GM21576 (cell line): Measurements from ENCODE around the gene SLC22A1.
"Not testable (repeated sequence)": the region's sequence is repeated elsewhere in the genome, so short reads cannot be mapped to it uniquely, and the experiment has no call there.

ENCODE experiments used
- ATAC-seq: cut with Tn5 transposase; IDR thresholded peaks from one replicate; pipeline ENCODE4 v1.9.1; 2021; ENCODE audit warnings: mild to moderate bottlenecking, moderate library complexity; ENCODE audit not compliant: unreplicated experiment

SLC22A1 gene

DNA sequence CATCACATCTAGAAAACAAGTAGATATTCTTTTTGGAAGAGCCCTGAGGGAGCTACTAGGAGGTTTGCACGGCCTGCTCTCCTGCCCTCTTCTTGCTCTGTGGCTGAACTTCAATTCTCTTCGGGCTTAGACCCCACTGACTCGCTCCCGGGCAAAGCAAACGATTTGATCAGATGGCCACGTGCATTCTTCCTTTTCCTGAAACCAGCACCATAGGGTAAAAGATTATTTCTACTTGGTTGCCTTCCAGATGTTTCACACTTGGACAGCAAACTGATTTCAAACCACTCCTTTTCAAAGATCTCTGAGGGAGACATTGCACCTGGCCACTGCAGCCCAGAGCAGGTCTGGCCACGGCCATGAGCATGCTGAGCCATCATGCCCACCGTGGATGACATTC is at the start of gene SLC22A1:
Gene SLC22A1, plus strand, starts transcription at position 258 of the 400 bp plus-strand sequence. Its CDS starts 121 bp downstream, at position 379.
- no peak for ATAC-seq

DNA sequence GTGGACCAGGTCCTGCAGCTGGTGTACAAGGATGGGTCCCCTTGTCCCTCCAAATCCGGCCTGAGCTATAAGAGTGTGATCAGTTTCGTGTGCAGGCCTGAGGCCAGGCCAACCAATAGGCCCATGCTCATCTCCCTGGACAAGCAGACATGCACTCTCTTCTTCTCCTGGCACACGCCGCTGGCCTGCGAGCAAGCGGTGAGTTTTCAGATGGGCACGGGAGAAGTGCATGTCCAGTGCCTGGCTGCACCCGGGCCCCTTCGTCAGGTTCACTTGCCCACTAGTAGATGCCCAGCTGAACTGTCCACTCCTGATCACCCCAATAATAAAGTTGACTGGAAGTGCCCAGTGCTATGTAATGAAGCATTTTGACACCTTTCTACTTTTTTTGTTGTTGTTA is 48.3 kb upstream of the SLC22A1 start:
- ATAC-seq, result no peak

DNA sequence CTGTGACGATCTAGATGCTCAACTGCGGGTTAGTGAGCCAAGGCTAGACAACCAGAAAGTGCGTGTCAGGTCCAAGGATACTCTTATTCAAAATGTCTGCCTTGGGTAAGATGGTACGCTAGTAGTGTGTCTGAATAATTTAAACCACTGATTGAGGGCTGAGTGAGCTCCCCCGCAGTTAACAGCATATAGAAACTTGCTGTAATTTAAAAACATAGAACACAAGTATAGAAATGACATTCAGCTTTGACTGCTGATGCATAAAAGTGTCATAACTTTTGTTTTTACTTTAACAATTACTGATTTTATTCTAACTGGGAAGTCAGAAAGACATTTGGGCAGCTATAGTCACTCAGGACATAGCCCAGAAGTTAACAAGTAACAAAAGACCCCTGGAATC is 45.6 kb upstream of the SLC22A1 start:
- ATAC-seq, result no peak

DNA sequence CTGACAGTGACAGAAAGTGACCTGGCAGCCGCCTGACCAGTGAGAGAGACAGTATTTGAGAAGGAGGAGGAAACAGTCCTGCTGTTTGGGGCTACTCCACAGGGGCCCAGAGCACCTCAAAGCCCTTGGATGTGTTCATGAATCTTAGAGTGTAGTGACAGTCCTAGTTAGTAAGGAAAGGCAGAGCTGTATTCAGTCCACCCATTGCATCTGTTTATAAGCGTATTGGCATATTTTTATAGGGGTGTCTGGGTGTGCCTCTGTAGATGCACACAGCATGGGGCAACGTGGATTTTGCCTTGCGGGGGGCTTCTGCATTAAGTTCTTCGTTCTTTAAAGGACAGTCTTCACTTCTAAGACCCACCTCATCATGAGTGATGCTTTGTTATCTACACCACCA is 44.6 kb upstream of the SLC22A1 start:
- no peak for ATAC-seq

DNA sequence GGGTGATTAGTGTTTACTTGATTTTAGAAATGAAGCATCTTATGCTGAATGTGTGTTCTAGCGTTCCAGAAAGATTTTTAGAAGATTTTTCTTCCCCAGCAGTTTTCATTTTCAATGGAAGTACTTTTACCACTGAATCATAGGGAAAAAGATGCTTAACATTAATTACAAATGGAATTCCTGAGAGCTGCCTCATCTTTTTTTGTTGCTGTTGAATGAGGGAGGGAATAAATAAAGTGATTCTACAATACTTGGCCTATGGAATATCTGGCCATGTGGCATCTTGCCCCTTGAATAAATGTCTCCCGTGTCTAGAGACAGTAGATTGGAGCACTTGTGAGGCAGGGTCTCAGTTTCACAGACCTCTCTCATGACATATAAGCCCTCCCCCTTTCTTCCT is 44.1 kb upstream of the SLC22A1 start:
- ATAC-seq, result no peak

DNA sequence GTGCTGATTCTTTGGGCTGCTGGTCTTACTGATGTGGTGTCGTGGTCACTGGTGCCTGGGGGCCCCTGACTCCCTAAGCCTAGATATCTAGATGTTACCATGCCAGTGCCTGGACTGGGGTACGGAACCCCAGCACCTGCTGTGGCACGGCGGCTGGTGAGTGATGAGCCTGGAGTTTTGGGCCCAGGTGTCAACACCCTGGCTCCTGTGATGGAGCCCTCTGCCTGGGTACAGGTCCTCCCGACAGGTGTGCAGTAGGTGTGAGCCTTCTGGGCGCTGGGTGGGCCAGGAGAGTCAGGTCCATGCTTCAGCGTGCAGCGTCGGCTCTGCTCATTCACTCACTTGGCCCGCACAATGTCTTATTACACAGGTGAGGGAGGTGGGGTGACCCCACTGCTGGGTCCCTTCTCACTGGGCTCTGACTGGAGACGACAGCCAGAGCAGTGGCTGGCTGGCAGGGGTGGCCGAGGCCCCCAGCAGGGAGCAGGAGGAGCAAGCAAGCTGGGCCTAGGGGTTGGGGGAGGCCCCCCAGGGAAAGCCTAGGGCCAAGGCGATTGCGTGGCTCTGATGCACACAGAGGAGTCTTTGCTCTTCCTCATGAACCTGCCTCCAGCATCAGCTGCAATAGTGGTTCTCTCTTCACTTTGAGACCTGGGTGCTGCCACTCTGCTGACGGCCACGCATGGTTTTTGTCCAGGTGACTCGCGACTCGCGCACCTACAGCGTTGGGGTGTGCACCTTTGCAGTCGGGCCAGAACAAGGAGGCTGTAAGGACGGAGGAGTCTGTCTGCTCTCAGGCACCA is 42.5 kb upstream of the SLC22A1 start:
- no peak for ATAC-seq

DNA sequence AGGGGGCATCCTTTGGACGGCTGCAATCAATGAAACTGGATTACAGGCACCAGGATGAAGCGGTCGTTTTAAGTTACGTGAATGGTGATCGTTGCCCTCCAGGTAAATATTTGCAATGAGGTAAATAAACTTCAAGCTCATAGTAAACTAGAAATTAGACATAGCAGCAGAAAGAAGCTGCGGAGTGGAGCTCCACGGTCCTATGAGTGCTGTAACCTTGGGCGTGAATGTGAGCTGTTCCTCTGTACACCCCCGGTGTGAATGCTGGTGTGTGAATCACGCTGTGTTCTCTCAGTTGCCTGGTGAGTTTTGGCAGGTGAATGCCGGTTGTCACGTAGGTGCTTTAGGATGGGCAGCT is 42.0 kb upstream of the SLC22A1 start:
- no peak for ATAC-seq

DNA sequence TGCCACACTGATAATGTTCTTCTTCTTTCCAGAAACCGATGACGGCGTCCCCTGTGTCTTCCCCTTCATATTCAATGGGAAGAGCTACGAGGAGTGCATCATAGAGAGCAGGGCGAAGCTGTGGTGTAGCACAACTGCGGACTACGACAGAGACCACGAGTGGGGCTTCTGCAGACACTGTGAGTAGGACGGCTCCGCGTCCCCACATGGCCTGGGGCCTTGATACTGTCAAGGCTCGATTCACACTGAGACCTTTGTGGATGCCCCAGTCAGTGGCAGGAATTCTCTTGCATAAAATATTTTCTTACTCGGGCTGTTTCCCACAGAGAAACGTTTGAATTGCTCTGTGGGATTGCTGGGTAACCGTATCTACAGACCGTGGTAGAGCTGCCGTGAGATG is 41.5 kb upstream of the SLC22A1 start:
- no peak for ATAC-seq

DNA sequence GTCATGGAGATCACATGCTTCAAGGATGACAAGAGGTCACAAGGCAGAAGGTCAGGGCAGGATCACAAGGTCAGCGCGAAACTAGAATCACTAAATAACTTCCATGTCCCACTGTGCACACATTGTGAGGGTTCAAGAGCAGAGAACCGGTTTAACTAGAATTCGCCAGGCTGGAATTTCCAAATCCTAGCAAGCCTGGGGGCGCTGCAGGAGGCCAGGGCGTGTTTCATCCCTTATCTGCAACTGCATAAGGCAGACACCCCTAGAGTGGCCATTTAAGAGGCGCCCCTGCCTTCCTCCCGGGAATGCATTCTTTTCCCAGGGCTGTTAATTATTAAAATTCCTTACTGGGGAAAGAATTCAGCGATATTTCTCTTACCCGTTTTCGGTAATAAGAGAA is 40.2 kb upstream of the SLC22A1 start:
- ATAC-seq, result no peak

DNA sequence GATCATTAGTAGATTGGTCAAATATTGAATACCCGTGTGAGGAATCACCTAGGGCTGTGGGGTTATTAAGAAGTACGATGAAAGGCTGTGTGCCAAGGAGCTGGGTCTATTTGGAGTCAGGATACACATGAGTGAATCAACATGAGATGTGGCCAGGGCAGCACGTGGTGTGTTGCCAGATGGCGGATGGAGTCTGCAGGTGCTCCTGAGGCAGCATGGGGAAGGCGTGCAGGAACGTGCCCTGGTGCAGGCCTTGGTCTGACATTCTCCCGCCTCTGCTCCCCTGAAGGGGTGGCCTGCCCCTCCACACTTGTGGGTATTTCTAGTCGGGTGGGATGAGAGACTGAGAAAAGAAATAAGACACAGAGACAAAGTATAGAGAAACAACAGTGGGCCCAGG is 39.0 kb upstream of the SLC22A1 start:
- no peak for ATAC-seq

DNA sequence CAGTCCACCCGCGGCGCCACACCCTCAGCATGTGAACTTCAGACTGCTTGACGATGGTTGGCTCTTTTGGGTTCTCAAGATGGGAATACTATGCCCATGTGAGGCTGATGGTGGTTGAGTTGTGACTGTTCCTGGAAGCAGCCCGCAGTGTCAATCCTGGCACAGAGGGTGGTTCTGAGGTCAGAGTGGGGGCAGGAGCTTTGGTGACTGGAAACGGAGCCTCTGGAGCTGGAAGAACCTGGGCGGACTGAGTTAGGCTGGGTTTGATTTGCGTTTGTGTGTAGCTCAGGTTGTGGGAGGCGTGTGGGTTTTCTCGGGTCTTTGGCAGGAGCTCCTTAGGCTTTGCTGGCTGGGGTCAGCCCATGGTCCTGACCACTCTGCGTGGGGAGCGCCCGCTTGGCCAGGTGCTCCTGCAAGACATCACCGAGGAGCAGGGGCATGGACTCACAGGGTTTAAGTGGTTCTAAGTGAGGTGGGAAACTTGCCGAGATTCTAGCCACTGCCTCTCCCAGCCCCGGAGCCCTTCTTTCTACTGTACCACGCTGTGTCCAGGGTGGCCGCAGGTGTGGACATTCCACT is 37.3 kb upstream of the SLC22A1 start:
- ATAC-seq, result no peak

DNA sequence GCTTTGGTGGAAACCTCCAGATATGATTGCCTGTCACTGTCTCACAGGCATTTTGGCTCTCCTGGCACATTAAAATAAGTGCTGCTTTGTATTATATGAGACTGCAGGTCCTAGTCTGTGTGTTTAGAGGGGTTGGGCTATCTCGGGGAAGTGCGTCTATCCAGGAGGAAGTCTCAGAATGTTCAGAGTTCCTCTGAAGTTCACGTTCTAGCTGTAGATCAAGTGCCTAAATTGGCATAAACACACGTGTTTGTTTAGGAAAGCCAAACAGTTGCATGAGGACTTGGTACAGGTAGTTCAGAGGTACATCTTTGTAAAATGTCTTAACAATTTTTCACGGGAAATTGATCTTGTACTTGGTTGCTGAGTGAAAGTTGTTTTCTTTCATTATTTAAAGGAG is 36.4 kb upstream of the SLC22A1 start:
- no peak for ATAC-seq

DNA sequence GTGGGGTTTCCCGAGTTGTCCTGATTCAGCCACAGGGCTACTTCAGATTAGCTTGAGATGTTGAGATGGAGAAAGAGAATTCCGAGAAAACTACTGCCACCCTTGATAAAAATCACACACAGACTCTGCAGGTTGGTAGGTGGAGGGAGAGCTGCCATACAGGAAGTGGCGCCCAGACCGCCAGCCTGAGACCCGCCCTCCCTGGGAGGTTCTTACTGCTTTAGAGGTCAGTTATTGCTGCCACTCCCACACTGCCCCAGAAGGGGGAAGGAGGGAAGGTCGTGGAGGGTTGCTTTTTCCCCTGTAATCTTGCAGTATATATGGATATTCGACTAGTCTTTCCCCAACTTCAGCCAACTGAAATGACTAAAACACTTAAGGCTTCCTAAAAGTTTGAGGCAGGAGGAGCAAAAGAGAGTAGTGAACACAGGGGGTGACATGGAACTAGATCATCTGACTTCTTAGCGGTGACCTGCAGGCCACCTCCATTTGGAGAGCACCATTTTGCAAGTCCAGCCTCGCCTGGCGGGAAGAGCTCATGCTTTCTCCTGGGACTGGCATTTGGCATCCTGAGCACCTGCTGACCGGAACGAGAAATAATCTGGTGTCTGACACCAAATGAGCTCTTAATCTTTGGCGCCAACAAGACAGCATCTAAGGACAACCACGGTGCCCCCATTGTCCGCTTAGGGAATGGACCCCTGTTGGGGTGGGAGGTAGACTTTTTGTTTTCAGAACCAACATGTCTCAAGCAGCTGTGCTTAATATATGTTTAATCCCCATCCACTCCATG is 35.7 kb upstream of the SLC22A1 start:
- no peak for ATAC-seq

DNA sequence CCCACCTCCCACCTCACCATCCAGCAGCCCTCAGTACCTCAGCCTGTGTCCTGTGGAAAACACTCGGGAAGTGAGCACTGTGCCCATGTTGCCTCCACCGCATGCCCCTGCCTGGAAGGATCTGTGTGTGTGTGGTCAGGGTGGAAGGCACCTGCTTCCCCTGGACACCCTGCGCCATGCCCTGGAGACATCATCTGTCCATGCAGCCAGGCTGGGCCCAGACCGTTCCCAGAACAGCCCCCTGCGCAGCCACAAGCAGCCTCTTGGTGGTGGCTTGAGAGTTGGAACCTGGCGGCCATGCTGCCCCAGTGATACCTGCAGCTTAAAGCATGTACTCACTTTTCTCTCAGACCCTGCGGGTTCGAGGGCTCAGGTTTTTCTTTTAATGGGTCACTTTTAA is 34.9 kb upstream of the SLC22A1 start:
- ATAC-seq, result no peak

DNA sequence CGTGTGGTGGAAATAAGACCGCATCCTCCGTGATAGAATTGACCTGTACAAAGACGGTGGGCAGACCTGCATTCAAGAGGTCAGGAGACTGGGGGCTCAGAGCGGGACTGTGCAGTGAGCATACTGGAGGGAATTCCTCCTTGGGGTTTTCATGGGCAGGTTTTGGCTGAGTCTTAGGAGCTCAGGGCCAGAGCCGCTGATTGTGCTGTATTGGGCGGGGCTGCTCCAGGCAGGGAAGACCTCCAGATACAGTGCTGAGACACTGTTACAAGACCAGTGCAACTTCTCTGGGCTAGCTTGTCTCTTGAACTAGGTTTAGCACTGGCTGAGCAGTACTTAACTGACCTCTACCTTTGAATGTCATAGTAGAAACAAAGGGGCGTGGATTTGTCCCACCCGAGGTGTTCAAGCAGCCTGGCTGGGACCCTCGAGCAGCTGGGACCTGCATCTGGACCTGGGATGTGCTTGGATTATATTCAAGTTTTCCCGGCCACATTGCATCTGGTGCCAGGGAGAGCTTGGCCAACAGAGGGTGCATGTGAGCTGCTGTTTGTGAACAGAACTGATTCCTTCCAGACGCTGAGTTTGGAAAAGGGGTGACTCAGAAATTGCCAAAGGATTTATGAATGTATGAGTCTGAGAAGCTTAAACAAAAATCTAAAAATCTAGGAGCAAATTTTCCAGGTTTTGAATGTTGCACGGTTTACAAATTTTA is 33.4 kb upstream of the SLC22A1 start:
- ATAC-seq, result no peak

DNA sequence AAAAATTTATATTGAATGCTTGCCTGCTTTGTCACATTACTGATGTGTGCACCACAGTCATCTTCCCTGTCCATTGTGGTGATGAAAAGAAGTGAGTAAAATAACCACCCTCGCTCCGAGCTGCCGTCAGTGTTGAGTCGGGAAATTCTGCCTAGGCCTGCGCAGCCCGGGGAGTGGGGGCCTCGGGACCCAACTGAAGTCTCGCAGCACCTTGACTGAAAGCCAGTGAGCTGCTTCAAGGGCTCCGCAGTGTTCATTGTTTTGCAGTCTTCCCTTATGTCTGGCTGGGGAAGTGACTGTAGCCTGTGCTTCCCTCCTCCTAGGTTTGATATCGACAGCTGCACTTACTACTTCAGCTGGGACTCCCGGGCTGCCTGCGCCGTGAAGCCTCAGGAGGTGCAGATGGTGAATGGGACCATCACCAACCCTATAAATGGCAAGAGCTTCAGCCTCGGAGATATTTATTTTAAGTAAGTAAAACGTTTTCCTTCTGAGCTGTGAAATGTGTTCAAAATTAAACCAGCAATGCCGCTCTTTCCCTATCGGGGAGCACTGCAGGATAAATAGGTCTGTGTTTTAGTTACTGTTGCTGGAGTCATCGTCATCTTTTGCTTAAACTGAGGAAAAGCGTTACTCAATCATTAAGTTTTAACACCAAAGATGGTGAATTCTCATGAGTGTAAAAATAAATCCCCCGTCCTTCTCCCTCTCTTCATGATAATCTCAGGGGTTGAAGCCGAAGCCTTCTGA is 32.7 kb upstream of the SLC22A1 start:
- no peak for ATAC-seq

DNA sequence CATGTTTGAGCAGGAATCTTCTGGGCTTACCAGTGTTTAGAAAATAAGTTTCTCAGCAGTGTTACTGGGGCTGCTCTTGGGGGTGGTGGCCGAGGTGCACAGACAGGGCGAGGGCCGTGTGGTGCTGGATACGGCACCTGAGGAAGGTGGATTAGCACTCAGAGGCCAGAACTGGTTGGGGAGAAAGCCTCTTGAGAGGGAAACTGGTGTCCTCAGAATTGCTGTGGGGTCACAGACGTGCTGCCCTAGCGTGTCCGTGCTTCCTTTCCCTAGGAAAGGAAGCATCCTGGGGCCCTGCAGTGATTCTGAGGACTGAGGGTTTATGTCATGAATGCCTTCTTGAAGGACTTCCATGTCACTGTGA is 32.1 kb upstream of the SLC22A1 start:
- no peak for ATAC-seq

DNA sequence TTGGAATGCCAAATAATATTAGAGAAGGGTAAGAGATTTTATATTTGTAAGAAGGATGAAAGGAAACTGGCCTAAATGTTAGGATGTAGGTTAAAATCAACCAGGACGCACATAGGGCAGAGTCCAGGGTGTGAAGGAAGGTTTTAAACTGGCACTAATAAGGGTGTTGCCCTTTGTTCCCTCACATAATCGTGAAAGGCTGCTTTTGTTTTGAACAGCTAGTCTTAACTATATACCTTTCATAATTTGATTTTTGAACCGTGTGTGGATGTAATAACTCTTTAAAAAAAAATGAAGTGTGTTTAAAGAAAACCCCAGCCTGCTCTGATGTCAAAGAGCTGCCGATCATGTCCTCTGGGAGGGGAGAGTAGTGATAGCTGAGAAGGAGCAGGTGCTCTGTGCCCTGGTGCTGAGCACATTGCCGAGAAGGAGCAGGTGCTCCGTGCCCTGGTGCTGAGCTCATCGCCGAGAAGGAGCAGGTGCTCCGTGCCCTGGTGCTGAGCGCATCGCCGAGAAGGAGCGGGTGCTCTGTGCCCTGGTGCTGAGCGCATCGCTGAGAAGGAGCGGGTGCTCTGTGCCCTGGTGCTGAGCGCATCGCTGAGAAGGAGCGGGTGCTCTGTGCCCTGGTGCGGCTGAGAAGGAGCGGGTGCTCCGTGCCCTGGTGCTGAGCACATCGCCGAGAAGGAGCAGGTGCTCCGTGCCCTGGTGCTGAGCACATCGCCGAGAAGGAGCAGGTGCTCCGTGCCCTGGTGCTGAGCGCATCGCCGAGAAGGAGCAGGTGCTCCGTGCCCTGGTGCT is 31.0 kb upstream of the SLC22A1 start:
- not testable (repeated sequence) for ATAC-seq

DNA sequence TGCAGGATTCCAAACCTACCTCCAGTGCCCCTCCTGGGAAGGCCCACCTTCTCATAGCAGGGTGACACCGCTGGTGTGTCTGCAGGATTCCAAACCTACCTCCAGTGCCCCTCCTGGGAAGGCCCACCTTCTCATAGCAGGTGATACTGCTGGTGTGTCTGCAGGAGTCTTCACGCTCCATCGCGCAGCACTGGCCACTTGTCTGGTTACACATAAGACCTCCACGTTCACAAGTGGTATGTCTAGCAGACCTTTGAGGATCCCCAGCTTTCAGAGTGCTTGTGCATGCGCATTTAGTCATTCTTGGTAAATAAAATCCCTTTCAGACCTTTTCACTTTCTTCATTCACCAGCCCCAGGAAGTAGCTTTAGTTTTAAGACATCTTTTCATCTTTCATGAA is 29.4 kb upstream of the SLC22A1 start:
- not testable (repeated sequence) for ATAC-seq

DNA sequence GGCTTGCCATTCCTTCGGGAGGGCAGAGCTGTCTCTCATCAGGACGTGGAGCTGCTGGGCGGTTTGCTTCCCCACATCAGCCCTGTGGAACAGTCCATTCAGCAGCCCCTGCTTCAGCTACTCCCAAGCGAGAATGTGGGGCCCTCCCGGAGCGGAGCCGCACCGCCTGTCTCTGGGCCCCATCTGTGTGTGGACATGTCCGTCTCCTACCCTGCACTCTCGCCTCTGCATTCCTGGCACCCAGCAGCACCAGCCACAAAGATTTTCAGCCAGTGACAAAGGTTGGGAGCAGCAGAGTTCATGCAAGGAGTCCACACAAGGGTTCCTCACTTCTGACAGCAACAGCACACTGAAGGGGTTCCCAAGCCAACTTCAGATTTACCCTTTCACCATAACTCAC is 29.0 kb upstream of the SLC22A1 start:
- ATAC-seq, result no peak
